GM19238 (cell line): ENCODE data around the gene FRMD5.
"Not testable (repeated sequence)": the region's sequence is repeated elsewhere in the genome, so short reads cannot be mapped to it uniquely, and the experiment has no call there.

Experiments
- DNase-seq: peaks from one replicate; pipeline ENCODE4 v3.0.0; 2011; ENCODE audit warnings: low spot score; ENCODE audit not compliant: insufficient read length

Gene FRMD5

DNA sequence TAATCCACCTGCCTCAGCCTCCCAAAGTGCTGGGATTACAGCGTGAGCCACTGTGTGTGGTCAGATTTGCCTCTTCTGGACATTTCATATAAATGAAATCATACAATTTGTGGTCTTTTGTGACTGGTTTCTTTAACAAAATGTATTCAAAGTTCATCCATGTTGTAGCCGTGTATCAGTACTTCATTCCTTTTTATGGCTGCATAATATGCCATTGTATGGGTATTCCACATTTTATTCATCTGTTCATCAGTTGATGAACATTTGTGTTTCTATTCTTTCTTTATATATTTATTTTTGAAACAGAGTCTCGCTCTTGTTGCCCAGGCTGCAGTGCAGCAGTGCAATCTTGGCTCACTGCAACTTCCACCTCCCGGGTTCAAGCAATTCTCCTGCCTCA is 342.5 kb downstream of the FRMD5 start:
- no peak for DNase-seq

DNA sequence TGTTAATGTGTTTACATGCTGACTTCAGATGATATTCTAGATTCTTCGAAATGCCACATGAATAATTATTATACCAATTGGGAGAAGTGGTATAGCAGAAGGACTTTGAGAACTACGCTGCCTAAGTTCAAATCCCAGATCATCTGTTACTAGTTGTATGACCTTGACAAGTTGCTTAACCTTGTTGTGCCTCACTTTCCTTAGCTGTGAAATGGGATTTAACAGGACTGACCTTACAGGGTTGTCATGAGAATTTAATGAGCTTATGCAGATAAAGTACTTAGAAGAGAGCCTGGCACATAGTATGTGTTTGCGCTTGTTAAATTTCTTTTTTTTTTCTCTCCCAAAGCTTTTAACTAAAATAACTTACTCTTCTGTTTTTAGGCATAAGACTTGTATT is 343.8 kb downstream of the FRMD5 start:
- DNase-seq = no peak

DNA sequence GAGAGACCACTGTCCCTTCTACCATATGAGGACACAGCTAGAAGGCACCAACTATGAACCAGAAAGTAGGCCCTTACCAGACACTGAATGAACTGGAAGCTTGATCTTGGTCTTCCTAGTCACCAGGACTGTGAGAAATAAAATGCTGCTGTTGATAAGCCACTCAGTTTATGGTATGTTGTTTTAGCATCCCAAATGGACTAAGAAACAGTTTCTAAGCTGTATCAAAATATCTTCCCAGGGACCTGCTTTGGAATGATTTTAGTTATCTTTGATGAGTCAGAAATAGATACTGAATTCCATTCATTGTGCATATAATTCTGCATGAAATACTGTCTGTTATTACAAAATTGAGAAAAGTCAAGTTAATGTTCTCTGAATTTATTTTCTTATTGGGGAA is 349.6 kb downstream of the FRMD5 start:
- DNase-seq = no peak

DNA sequence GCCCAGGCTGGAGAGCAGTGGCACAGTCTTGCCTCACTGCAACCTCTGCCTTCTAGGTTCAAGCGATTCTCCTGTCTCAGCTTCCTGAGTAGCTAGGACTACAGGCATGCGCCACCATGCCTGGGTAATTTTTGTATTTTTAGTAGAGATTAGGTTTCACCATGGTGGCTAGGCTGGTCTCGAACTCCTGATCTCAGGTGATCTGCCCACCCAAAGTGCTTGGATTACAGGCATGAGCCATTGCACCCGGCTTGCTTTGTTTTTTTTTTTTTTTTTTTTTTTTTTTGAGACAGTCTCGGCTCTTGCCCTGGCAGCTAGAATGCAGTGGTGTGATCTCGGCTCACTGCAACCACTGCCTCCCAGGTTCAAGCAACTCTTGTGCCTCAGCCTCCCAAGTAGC is 362.6 kb downstream of the FRMD5 start:
- DNase-seq = not testable (repeated sequence)

DNA sequence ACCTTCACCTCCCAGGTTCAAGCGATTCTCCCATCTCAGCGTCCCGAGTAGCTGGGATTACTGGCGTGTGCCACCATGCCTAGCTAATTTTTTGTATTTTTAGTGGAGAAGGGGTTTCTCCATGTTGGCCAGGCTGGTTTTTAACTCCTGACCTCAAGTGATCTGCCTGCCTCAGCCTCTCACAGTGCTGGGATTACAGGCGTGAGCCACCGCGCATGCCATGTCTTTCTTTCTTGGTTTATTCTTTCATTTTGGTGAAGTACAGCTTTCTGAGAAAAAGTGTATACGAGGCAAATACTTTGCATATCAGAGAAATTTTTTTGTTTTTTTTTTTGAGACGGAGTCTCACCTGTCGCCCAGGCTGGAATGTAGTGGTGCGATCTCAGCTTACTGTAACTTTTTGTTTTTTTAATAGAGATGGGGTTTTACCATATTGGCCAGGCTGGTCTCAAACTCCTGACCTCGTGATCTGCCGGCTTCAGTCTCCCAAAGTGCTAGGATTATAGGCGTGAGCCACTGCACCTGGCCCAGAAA is 363.5 kb downstream of the FRMD5 start:
- DNase-seq = not testable (repeated sequence)

DNA sequence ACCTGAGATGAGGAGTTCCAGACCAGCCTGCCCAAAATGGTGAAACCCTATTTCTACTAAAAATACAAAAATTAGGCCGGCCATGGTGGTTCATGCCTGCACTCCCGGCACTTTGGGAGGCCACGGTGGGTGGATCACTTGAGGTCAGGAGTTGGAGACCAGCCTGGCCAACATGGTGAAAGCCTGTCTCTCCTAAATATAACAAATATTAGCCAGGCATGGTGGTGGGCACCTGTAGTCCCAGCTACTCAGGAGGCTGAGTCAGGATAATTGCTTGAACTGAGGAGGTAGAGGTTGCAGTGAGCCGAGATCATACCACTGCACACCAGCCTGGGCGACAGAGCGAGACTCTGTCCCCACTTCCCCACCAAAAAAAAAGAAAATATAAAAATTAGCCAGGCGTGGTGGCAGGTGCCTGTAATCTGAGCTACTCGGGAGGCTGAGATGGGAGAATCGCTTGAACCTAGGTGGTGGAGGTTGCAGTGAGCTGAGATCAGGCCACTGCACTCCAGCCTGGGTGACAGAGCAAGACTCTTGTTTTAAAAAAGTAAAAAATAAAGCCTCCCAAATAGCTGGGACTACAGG is 364.3 kb downstream of the FRMD5 start:
- not testable (repeated sequence) for DNase-seq

DNA sequence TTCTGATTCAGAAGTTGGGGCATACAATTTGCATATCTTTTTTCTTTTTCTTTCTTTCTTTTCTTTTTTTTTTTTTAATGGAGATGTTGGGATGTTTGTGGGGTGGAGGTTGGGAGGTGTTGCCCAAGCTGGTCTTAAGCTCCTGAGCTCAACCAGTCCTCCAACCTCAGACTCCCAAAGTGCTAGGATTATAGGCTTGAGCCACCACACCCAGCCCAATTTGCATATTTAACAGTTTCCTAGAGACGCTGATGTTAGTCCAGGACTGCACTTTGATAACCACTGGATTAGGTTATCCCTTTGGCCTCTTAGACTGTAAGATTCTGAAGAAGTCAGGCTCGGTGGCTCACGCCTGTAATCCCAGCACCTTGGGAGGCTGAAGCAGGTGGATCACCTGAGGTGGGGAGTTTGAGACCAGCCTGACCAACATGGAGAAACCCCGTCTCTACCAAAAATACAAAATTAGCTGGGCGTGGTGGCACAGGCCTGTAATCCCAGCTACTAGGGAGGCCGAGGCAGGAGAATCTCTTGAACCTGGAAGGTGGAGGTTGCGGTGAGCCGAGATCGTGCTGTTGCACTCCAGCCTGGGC is 365.0 kb downstream of the FRMD5 start:
- not testable (repeated sequence) for DNase-seq

DNA sequence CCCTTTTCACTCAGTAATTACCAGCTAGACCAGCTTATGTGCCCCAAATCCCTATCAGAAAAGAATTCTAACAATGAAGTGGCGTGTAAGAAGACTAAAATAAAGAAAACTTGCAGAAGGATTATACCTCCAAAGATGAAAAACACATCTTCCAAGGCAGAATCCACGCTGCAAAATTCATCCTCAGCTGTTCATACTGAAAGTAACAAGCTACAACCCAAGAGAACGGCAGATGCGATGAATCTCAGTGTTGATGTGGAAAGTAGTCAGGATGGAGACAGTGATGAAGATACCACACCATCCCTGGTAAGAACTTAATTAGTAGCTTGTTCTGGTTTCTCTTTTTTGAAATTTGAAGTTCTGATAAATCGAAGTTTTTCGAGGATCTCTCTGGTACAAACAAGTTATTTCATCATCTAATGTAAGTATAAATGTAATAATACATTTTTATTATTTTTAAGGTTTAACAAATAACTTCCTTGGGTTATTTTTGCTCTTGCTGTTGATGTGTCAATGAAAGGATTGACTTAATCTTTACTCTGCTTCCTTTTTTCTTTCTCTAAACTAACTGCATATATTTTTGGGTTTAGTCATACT is 366.9 kb downstream of the FRMD5 start:
- DNase-seq = no peak

DNA sequence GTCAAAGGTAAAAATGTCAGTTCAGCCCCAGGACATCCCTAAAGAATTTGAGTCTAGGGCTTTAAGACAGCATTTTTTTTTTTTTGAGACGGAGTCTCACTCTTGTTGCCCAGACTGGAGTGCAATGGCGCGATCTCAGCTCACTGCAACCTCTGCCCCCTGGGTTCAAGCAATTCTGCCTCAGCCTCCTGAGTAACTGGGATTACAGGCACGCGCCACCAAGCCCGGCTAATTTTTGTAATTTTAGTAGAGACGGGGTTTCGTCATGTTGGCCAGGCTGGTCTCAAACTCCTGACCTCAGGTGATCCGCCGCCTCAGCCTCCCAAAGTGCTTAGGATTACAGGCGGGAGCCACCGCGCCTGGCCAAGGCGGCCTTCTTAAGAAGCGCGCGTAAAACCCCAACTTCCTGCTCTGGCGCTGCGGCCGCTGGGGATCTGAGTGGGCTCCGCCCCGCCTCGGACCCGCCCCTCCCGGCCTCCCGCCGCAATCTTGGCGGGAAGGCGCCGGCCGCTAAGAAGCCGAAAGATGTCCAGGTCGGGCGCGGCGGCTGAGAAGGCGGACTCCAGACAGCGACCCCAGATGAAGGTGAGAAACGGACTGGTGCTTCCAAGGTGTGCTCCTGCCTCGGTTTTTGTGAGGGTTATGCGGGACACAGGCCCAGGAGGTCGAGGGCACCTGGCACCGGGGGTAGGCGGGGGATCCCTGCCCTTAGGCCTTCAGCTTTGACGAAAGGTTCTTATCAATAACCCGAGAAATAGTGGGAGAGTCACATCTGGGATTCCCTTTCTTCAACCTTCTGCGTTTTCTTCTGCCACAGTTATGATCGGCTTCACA is 368.3 kb downstream of the FRMD5 start, which contains the start of gene WDR76:
Gene WDR76 (plus strand): TSS at position 495 of the 834 bp plus-strand sequence. CDS start 31 bp downstream, at position 526.
- DNase-seq = peak; percentile 69

DNA sequence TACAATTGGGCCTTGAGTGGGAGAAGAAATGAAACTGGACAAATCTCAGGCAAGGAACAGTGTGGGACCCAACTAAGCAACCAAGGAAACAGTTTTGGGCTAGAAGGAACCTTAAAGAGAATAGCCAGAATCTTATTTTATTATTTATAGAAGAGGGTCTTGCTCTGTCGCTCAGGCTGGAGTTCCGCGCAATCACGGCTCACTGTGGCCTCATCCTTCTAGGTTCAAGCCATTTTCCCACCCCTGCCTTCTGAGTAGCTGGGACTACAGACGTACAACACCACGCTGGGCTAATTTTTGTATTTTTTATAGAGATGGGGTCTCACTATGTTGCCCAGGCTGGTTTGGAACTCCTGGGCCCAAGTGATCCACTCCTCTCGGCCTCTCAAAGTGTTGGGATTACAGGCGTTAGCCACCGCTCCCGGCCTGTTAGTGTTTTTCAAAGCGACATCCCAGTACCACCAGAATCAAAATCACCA is 369.0 kb downstream of the FRMD5 start:
- no peak for DNase-seq

DNA sequence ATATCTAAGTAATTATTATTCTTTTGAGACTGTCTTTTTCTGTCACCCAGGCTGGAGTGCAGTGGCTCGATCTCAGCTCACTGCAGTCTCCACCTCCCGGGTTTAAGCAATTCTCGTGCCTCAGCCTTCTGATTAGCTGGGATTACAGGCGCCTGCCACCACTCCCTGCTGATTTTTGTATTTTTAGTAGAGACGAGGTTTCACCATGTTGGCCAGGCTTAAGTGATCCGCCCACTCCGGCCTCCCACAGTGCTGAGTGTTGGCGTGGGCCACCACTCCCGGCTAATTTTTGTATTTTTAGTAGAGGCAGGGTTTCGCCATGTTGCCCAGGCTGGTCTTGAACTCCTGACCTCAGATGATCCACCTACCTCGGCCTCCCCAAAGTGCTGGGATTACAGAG is 369.8 kb downstream of the FRMD5 start:
- not testable (repeated sequence) for DNase-seq

DNA sequence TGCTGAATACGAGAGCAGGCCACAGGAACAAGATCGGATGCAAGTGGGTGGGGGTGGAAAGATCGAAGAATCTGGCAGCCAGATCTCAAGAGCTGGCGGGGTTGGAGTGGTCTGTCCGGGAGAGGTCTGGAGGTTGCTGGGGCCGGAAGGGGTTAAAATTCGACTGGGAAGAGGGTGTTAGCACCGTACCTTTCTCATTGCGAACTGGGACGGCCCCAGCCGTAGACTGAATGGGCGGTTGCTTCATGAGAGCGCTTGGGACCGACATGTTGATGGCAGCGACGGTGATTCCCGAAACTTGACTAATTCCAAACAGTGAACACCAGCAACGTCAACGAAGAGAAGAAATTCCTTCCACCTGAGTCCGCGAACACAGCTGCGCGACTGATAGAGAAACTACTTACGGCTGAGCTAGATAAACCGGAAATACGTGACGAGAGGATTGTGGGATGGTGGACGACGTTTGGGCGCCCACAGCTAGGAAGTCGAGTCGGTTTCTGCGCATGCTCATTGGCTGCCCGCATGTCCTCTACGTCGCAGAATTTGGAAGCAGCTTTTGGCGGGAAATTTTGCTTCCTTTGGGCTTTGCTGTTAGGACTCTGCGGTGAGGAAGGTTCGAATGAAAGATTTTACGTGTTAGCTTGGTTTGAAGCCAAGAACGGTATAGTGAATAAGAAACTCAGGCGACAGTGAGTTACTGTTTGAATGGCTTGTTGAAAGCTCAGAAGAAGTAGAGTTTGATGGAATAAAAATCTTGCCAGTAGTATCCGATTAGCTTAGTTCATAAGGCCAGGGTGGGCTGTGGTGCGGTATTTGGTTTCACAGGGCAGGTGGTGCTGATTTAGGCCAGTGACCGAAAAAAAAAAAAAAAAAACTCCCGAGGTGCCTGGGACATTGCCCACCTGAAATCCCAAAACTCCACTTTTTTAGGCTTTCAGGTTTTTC is 370.5 kb downstream of the FRMD5 start, which contains the start of gene MFAP1:
Gene MFAP1 (minus strand): TSS at position 389 of the 945 bp plus-strand sequence. CDS start 121 bp downstream, at position 268.
- DNase-seq = peak; percentile 84

DNA sequence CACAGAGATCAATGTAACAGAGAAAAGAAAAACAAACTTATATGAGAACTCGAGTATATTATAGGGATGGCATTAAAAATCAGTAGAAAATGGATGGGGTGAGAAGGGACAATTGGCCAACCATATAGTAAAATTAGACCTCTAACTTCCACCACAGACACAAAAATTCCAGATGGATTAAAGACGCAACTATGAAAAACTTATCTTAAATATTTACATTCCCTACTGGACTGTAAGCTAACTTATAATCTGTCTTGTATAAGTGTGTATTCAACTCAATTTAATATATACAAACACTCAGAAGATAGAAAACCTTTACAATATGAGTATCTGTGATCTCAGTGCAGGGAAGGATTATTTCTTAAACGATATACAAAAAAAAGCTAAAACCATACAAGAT is 373.6 kb downstream of the FRMD5 start:
- no peak for DNase-seq
